HG02759 (cell line): ENCODE data around the gene JSRP1.

Source experiments
- ATAC-seq: cut with Tn5 transposase; IDR thresholded peaks from one replicate; pipeline ENCODE4 v1.9.1; 2021; ENCODE audit warnings: mild to moderate bottlenecking, moderate library complexity; ENCODE audit not compliant: unreplicated experiment

The JSRP1 gene

GRCh38 chr19:2255982-2256685 lies at the start of gene JSRP1:
JSRP1 (minus strand) TSS chr19:2256417; CDS start chr19:2255314, 1,103 bp downstream.
- ATAC-seq: no peak

GRCh38 chr19:2305452-2306280 lies 49.4 kb upstream of the JSRP1 start:
- no peak for ATAC-seq

GRCh38 chr19:2303211-2303798 lies 47.1 kb upstream of the JSRP1 start:
- ATAC-seq: no peak

GRCh38 chr19:2302319-2303210 lies 46.3 kb upstream of the JSRP1 start:
- no peak for ATAC-seq

GRCh38 chr19:2300533-2300932 lies 44.3 kb upstream of the JSRP1 start:
- ATAC-seq: no peak

- ATAC-seq: no peak
Measured at GRCh38 chr19:2296141-2296540, 39.9 kb upstream of the JSRP1 start.

GRCh38 chr19:2294687-2295335 lies 38.6 kb upstream of the JSRP1 start:
- no peak for ATAC-seq

- no peak for ATAC-seq
Measured at GRCh38 chr19:2291185-2291751, 35.1 kb upstream of the JSRP1 start.

- no peak for ATAC-seq
Measured at GRCh38 chr19:2290441-2291184, 34.4 kb upstream of the JSRP1 start.

GRCh38 chr19:2289714-2290435 lies 33.7 kb upstream of the JSRP1 start:
- peak; percentile 57 for ATAC-seq

GRCh38 chr19:2288818-2289713 lies 32.8 kb upstream of the JSRP1 start:
- ATAC-seq: peak; percentile 30

- ATAC-seq: no peak
Measured at GRCh38 chr19:2288338-2288817, 32.2 kb upstream of the JSRP1 start.

- no peak for ATAC-seq
Measured at GRCh38 chr19:2287585-2288337, 31.5 kb upstream of the JSRP1 start.

GRCh38 chr19:2286402-2287140 lies 30.4 kb upstream of the JSRP1 start:
- no peak for ATAC-seq

- no peak for ATAC-seq
Measured at GRCh38 chr19:2283835-2284507, 27.8 kb upstream of the JSRP1 start.

- no peak for ATAC-seq
Measured at GRCh38 chr19:2282862-2283237, 26.6 kb upstream of the JSRP1 start.
